GM18861 (cell line): Measurements from ENCODE around the gene LAMP1.
"Not testable (repeated sequence)": the region's sequence is repeated elsewhere in the genome, so short reads cannot be mapped to it uniquely, and the experiment has no call there.

ENCODE experiments used
- ATAC-seq: cut with Tn5 transposase; IDR thresholded peaks from one replicate; pipeline ENCODE4 v1.9.1; 2021; ENCODE audit not compliant: unreplicated experiment

LAMP1 gene

GRCh38 chr13:113296823-113297369 lies at the start of gene LAMP1:
Gene LAMP1, plus strand, starts transcription at chr13:113297239. Its CDS starts 196 bp downstream, at chr13:113297435.
- ATAC-seq, result peak; percentile 73

GRCh38 chr13:113252516-113253095 lies 44.4 kb upstream of the LAMP1 start:
- no peak for ATAC-seq

GRCh38 chr13:113257908-113258307 lies 39.1 kb upstream of the LAMP1 start:
- not testable (repeated sequence) for ATAC-seq

- no peak for ATAC-seq
Observed at GRCh38 chr13:113258321-113259054, 38.6 kb upstream of the LAMP1 start.

- no peak for ATAC-seq
Observed at GRCh38 chr13:113260996-113261395, 36.0 kb upstream of the LAMP1 start.

- not testable (repeated sequence) for ATAC-seq
Observed at GRCh38 chr13:113263016-113263415, 34.0 kb upstream of the LAMP1 start.

GRCh38 chr13:113267642-113268405 lies 29.2 kb upstream of the LAMP1 start:
- ATAC-seq, result no peak

- no peak for ATAC-seq
Observed at GRCh38 chr13:113272031-113272430, 25.0 kb upstream of the LAMP1 start.

GRCh38 chr13:113272701-113273181 lies 24.3 kb upstream of the LAMP1 start:
- ATAC-seq, result no peak

- no peak for ATAC-seq
Observed at GRCh38 chr13:113273321-113273720, 23.7 kb upstream of the LAMP1 start.

- ATAC-seq, result no peak
Observed at GRCh38 chr13:113273851-113274590, 23.0 kb upstream of the LAMP1 start.

GRCh38 chr13:113274721-113275120 lies 22.3 kb upstream of the LAMP1 start:
- no peak for ATAC-seq

GRCh38 chr13:113275387-113275786 lies 21.7 kb upstream of the LAMP1 start:
- ATAC-seq, result peak; percentile 52

GRCh38 chr13:113280126-113280525 lies 16.9 kb upstream of the LAMP1 start:
- ATAC-seq, result no peak

GRCh38 chr13:113283904-113284303 lies 13.1 kb upstream of the LAMP1 start:
- ATAC-seq, result no peak

GRCh38 chr13:113288880-113289279 lies 8.2 kb upstream of the LAMP1 start:
- no peak for ATAC-seq

- ATAC-seq, result no peak
Observed at GRCh38 chr13:113291129-113291528, 5.9 kb upstream of the LAMP1 start.

- ATAC-seq, result no peak
Observed at GRCh38 chr13:113292021-113292862, 4.8 kb upstream of the LAMP1 start.

- no peak for ATAC-seq
Observed at GRCh38 chr13:113293686-113294085, 3.4 kb upstream of the LAMP1 start.

- ATAC-seq, result no peak
Observed at GRCh38 chr13:113295776-113296175, 1.3 kb upstream of the LAMP1 start.
